Measurements from ENCODE around the gene MEN1.
A peak's percentile ranks its signal among the peaks of the same experiment; 100 is the strongest.
"Not testable (repeated sequence)": the region's sequence is repeated elsewhere in the genome, so short reads cannot be mapped to it uniquely, and the experiment has no call there.

The MEN1 gene

DNA sequence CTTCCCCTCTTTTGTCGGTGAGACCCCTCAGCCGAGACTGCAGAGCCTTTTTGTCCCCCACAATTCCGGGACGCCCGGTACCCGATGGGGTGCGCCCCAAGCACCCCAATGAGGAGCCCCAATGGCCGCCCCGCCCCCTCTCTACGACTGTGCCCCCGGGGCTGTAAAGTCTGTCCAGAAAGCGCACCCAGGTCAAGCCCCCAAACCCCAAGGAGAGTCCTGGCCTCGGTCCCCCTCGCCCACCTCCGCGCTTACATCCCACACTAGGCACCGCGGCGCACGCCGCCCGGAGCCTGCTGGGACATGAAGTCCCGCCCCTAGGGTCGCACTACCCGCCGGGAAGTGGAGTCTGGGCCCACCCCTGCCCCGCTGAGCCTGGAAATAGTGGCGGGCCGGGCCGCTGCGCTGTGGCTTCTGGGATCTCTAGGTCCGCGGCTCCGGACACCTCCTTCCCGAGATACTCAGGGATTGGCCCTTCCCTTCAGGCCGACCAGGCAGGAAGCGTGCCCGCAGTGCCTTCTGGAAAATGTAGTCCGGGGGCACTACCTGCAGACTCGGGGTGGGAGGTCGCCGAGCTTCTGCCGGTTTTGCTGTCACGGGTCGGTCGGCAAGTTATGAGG, at the start of gene MEN1:
MEN1 (minus strand) TSS at position 281 of the 620 bp plus-strand sequence. CDS start 442 bp downstream, outside the sequence.
- peak; percentile 98 for DNase-seq

DNA sequence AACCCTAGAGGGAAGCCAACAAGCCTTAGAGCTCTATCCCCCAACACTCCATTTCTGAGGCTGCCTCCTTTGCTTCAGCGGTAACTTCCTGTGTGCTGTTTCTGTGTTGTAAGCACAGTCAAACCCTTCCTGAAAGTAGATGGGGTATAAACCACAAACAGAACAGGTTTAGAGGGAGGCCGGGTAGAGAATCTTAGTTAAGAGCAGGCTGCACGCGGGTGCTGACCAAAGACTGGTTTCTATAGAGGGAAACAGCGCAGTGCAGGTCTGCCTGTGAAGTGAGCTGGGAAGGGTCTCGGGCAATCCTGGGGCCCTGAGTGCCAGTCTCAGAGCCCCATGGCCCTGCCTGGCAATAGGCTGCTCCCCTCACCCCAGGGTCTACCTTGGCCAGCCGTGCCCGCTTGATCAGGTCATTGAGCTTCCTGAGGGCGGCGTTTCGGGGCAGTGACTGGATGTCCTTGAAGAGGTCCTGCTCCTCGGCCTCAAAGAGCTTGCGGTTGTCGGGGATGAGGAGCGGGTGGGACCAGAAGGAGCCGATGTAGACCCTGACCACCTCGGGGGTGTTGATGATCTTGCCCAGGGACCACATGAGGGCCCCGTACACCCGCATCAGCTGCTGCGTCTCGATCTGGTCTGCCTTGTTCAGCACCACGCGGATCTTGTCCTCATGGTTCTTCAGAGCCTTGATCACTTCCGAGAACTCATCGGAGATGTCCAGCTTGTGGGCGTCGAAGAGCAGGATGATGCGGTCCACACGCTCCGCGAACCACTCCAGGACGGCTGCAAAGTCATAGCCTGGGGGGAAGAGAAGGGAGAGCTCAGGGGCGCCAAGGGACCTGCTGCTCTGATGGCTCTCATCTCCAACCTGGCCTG, 49.4 kb upstream of the MEN1 start:
- no peak for DNase-seq

GRCh38 chr11:64858467-64859263, 48.3 kb upstream of the MEN1 start:
- no peak for DNase-seq

GRCh38 chr11:64857485-64857884, 47.1 kb upstream of the MEN1 start:
- no peak for DNase-seq

DNA sequence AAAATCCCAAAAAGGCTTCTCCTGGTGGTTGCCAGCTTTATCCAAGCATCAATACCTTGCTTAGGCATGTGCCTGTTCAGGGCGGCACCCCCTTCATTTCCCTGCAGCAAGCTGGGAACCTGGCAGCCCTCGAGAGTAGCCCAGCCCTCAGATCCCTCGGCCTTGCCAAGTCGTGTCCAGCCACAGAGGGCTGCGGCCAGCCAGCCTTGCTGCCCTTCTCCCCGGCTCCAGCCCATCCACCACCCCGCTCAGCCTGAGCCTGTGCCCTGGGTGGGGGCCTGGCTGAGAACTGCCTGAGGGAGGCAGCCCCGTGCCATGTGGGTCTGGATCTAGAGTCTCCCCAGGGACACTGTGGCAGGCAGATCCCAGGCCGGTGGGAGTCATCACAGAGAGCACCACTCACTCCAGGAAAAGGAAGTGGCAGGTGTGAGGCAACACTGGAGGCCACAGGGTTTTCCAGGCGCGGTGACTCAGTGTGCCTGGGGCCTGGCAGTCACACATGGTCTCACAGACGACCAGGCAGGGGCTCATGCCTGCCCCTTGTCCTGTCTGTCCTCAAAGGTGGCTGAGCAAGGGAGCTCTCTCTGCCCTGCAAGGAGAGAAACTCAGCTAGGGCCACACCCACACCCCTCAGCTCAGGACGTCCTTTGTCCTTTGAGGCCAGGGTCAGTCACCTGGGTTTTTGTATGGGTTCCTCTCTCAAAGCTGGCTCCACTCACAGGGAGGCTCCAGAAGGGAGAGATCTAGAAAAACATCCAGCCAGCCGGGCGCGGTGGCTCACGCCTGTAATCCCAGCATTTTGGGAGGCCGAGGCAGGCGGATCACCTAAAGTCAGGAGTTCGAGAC, 46.3 kb upstream of the MEN1 start:
- no peak for DNase-seq

DNA sequence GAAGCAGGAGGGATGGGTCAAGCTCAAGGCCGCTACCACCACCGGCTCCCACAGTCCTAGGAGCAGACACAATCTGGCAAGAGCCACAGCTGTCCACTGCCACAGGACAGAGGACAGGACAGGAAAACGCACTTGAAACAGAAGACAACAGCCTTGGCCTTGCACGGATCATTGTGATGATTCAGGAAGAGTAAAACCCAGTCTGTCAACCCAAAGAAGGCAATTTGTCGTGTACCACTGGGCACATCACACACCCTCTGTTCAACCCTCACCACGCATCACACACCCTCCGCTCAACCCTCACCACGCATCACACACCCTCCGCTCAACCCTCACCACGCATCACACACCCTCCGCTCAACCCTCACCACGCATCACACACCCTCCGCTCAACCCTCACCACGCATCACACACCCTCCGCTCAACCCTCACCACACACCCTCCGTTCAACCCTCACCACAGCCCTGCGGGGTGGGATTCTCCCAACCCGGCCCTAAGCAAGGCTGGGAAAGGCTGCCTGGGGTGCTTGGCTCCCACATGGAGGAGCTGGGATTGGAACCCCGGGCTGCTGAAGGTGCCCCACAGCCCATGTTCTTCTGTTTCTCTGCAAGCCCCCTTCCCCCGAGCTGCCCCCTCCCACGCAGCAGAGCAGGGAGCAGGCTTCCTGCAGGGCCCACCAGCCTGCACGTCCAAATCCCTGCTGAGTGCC, 45.4 kb upstream of the MEN1 start:
- no peak for DNase-seq

- DNase-seq, result no peak
Observed at GRCh38 chr11:64854534-64855502, 44.5 kb upstream of the MEN1 start.

GRCh38 chr11:64854157-64854533, 43.8 kb upstream of the MEN1 start:
- DNase-seq, result no peak

DNA sequence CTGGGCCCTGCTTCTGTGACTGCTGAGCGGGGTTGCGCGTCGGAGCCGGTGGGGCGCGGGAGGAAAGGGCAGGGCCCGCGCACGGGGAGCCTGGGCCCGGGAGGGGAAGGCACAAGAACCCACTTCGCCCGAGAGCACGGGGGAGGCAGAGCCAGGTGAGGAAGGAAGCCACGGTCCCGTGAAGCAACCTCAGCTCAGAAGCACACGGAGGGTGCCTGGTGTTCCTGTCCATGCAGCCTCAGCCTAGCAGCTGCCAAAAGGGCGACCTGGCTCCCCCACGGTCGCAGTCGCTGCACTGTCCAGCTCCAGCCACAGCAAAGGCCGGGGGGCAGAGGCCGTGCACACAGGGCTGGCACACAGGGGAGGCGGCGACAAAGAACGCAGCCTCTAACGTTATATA, 43.4 kb upstream of the MEN1 start:
- DNase-seq, result no peak

- no peak for DNase-seq
Observed at GRCh38 chr11:64852804-64853509, 42.6 kb upstream of the MEN1 start.

DNA sequence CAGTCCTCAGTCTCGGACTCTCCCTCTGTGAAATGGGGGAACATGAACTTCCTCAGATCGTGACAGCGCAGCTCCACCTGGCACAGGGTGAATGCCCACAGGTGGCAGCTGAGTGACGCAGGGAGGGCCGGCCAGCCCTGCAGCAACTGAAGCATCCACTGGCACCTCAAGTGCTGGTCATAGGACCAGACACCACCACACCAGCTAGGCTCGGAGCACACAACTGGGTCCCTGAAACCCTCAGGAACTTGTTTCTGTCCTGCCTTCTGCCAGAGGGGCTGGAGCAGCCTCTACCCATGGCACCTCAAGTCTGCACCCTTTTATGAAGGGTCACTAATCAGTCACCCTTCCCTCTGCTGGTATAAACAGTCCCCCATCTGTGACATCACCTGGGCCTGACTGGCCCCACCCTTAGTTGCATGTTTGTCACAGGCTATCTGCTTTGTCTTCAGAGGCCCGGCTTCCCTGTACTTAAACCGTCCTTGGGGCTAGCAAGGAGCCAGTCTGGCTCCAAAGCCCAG, 41.5 kb upstream of the MEN1 start:
- DNase-seq, result no peak

DNA sequence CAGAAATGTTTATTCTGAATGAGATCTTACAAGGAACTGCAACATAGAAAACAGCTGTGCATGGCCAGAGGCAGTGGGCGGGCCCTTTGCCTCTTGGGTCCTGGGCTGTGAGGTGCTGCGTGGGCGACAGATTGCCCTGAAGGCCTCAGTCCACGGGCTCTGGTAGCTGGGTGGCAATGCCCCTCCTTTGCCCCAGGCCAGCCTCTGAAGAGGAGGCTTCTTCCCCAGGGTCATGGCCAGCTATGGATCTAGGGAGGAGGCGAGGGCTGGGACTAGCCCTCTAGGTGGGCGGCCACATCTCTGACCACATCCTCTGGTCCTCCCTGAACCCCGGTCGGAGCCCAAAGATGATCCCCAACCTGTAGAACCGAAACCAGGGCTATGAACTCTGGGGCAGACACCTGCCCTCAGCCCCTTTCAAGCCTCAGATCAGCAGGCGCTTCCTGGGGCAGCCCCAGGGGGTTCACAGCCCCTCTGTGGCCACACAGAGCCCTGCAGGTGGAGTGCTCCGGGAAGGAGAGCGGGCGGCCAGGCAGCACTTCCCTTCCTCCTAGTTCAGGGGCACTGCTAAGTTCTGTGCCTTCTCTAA, 40.7 kb upstream of the MEN1 start:
- DNase-seq, result no peak

- DNase-seq, result no peak
Observed at GRCh38 chr11:64849598-64850356, 39.4 kb upstream of the MEN1 start.

GRCh38 chr11:64848826-64849597, 38.7 kb upstream of the MEN1 start:
- no peak for DNase-seq

GRCh38 chr11:64848214-64848825, 38.0 kb upstream of the MEN1 start:
- no peak for DNase-seq

DNA sequence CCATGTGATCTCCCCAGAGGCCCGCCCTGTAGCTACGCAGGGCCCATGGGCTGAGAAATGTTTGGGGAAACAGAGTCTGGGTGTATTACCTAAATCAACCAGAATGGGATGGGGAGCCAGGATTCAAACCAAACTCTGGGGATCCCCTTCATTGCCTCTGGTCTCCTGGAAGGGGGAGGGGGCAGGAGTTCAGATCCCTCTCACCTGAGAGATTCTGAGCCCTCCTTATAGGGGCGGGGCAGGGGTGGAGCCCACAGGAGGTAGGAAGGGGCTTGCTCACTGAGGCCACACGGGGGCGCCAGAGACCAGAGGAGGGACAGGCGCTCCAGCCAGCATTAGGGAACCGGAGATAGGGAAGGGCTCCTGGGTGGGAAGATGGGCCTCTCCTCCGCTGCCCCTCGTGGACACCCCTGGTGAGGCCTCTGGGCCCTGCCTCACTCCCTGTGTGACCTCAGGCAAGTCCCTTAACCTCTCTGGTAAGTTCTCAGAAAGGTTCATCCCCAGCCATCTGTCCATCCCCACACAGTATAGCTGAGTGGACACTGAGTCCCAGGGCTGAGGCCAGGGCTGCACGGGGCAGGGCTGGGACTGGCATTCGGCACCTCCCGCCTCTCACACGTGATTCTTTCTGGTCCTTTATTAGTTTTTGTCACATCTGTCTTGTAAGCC, 36.8 kb upstream of the MEN1 start:
- peak; percentile 89 for DNase-seq

DNA sequence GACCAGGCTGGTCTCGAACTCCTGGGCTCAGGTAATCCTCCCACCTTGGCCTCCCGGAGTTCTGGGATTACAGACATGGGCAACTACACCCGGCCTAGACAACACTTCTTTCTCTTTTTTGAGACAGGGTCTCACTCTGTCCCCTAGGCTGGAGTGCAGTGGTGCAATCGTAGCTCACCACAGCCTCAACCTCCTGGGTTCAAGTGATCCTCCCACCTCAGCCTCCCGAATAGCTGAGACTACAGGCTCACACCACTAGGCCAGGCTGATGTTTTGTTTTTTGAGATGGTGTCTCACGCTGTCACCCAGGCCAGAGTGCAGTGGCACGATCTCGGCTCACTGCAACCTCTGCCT, 35.4 kb upstream of the MEN1 start:
- not testable (repeated sequence) for DNase-seq
